H1 (cell line): ENCODE results near the gene IFNA2. TPM values are rescaled to one million over a fixed set of nuclear protein-coding genes. Genes with fewer than 3 reads are reported as not detected.

Source experiments
- CTCF ChIA-PET: fragments of 300-600 bp; sonication (Branson Sonifier 250); formaldehyde crosslinking; loops from one replicate; lab custom pipeline; 2021; ENCODE audit not compliant: partially characterized antibody; lab: Charles Lee
- POLR2A ChIA-PET: fragments of 300-600 bp; sonication (Branson Sonifier 250); formaldehyde crosslinking; loops from one replicate; lab custom pipeline; 2021; ENCODE audit warnings: inconsistent platforms; ENCODE audit not compliant: partially characterized antibody; lab: Charles Lee
- DNase-seq, 2 experiments: peaks; one replicate each; pipeline versions ENCODE4 v3.0.0 to v3.0.0-alpha.2; 2010 to 2022; ENCODE audit warnings: low spot score in 2 of 2, low read depth in 1 of 2, mixed read lengths in 1 of 2
- FAIRE-seq: peaks from 2 replicates; lab custom pipeline; 2011; peaks lifted over from hg19 to GRCh38; lab: Jason Lieb, UNC
- H2AFZ ChIP-seq: 2 replicates; pipeline ENCODE4 v1.8.1; 2012; ENCODE audit warnings: low read length, inconsistent platforms
- H2AK5ac ChIP-seq: 2 replicates; pipeline ENCODE4 v1.6.1; 2013; ENCODE audit warnings: low read depth, low read length
- H2BK120ac ChIP-seq: replicated peaks from 2 replicates; pipeline ENCODE3; 2013; ENCODE audit warnings: low read depth, low read length, inconsistent platforms
- H2BK12ac ChIP-seq: 2 replicates; pipeline ENCODE4 v1.6.1; 2013; ENCODE audit warnings: low read depth, low read length
- H2BK15ac ChIP-seq: 2 replicates; pipeline ENCODE4 v1.6.1; 2013; ENCODE audit warnings: low read length
- H2BK20ac ChIP-seq: 2 replicates; pipeline ENCODE4 v1.6.1; 2013; ENCODE audit warnings: low read length
- H2BK5ac ChIP-seq: 2 replicates; pipeline ENCODE4 v1.6.1; 2013; ENCODE audit warnings: low read depth, low read length
- H3K14ac ChIP-seq: 2 replicates; pipeline ENCODE4 v1.6.1; 2013; ENCODE audit warnings: inconsistent platforms; ENCODE audit not compliant: insufficient read length
- H3K18ac ChIP-seq: 2 replicates; pipeline ENCODE4 v1.6.1; 2013; ENCODE audit warnings: low read length; ENCODE audit errors: extremely low read depth
- H3K23ac ChIP-seq: 2 replicates; pipeline ENCODE4 v1.6.1; 2013; ENCODE audit warnings: inconsistent platforms; ENCODE audit not compliant: insufficient read length
- H3K23me2 ChIP-seq: 2 replicates; pipeline ENCODE4 v1.6.1; 2013; ENCODE audit warnings: low read depth, low read length
- H3K27ac ChIP-seq: 2 replicates; pipeline ENCODE4 v1.6.1; 2011; ENCODE audit warnings: low read depth, low read length, inconsistent platforms
- H3K27me3 ChIP-seq, 4 experiments: replicated peaks in 1 of 4; 1 replicate in 1 of 4; 2 replicates in 3 of 4; pipeline versions ENCODE4 v1.6.1 to v1.8.1; 2011 to 2013; ENCODE audit warnings: low read length in 3 of 4, mild to moderate bottlenecking in 3 of 4, inconsistent platforms in 2 of 4, mixed read lengths in 2 of 4, moderate library complexity in 1 of 4; ENCODE audit not compliant: control insufficient read depth in 3 of 4, insufficient read depth in 3 of 4; ENCODE audit errors: extremely low read depth in 1 of 4
- H3K36me3 ChIP-seq, 4 experiments: 2 replicates each; pipeline versions ENCODE4 v1.6.1 to v1.8.1; 2011 to 2013; ENCODE audit warnings: mild to moderate bottlenecking in 4 of 4, low read length in 3 of 4, moderate library complexity in 2 of 4, control low read depth in 1 of 4, inconsistent platforms in 1 of 4; ENCODE audit not compliant: insufficient read depth in 4 of 4, control insufficient read depth in 2 of 4
- H3K4ac ChIP-seq: replicated peaks from 2 replicates; pipeline ENCODE3; 2013; ENCODE audit warnings: low read length, low read depth, mixed read lengths, inconsistent platforms; ENCODE audit not compliant: insufficient read length
- H3K4me1 ChIP-seq, 4 experiments: replicated peaks in 1 of 4; 1 replicate in 1 of 4; 2 replicates in 3 of 4; pipeline versions ENCODE4 v1.6.1 to v1.8.1; 2011 to 2013; ENCODE audit warnings: low read length in 3 of 4, inconsistent platforms in 2 of 4, mixed read lengths in 1 of 4; ENCODE audit not compliant: insufficient read depth in 4 of 4, control insufficient read depth in 3 of 4
- H3K4me2 ChIP-seq, 2 experiments: 2 replicates each; pipeline versions ENCODE4 v1.6.1 to v1.8.1; 2011 to 2013; ENCODE audit warnings: low read depth in 2 of 2, low read length in 2 of 2, control low read depth in 1 of 2, inconsistent platforms in 1 of 2, mild to moderate bottlenecking in 1 of 2; ENCODE audit not compliant: insufficient read depth in 1 of 2
- H3K4me3 ChIP-seq, 4 experiments: fragments of 200-600, 300-600 bp in 1 of 4; sonication (generic), shearing (Covaris generic), sonication (Bioruptor Twin) in 1 of 4; 2 replicates each; pipeline versions ENCODE4 v1.5.1 to v1.8.1; 2011 to 2016; ENCODE audit warnings: low read length in 4 of 4, low read depth in 3 of 4, control low read depth in 2 of 4, inconsistent platforms in 2 of 4, mild to moderate bottlenecking in 2 of 4, mixed read lengths in 1 of 4, moderate library complexity in 1 of 4; ENCODE audit not compliant: insufficient read depth in 2 of 4; ENCODE audit errors: extremely low read depth in 1 of 4
- H3K56ac ChIP-seq: replicated peaks from 2 replicates; pipeline ENCODE3; 2013; ENCODE audit warnings: low read depth, mild to moderate bottlenecking, mixed read lengths, low read length, inconsistent platforms; ENCODE audit not compliant: insufficient read length
- H3K79me1 ChIP-seq: 2 replicates; pipeline ENCODE4 v1.6.1; 2013; ENCODE audit warnings: low read depth, low read length, control low read depth
- H3K79me2 ChIP-seq, 2 experiments: 2 replicates each; pipeline versions ENCODE4 v1.6.1 to v1.8.1; 2012 to 2013; ENCODE audit warnings: low read length in 2 of 2, mild to moderate bottlenecking in 2 of 2, inconsistent platforms in 1 of 2; ENCODE audit not compliant: insufficient read depth in 2 of 2, control insufficient read depth in 1 of 2
- H3K9ac ChIP-seq, 4 experiments: replicated peaks in 1 of 4; 1 replicate in 1 of 4; 2 replicates in 3 of 4; pipeline versions ENCODE4 v1.6.1 to v1.8.1; 2011 to 2013; ENCODE audit warnings: low read depth in 3 of 4, low read length in 3 of 4, control low read depth in 2 of 4, mild to moderate bottlenecking in 2 of 4, moderate library complexity in 2 of 4, inconsistent platforms in 1 of 4; ENCODE audit errors: extremely low read depth in 1 of 4
- H3K9me3 ChIP-seq, 2 experiments: 2 replicates each; pipeline versions ENCODE4 v1.6.1 to v1.8.1; 2012 to 2013; ENCODE audit warnings: mild to moderate bottlenecking in 2 of 2, moderate library complexity in 2 of 2, control low read depth in 1 of 2, inconsistent platforms in 1 of 2, low read depth in 1 of 2, low read length in 1 of 2, mixed read lengths in 1 of 2; ENCODE audit not compliant: insufficient read depth in 2 of 2
- H4K20me1 ChIP-seq, 2 experiments: replicated peaks in 1 of 2; 2 replicates each; pipeline versions ENCODE3 to v1.8.1; 2011 to 2013; ENCODE audit warnings: inconsistent platforms in 2 of 2, low read length in 2 of 2, mild to moderate bottlenecking in 1 of 2; ENCODE audit not compliant: insufficient read depth in 2 of 2, control insufficient read depth in 1 of 2
- H4K5ac ChIP-seq: 2 replicates; pipeline ENCODE4 v1.6.1; 2013; ENCODE audit warnings: low read length, low read depth, mixed read lengths, inconsistent platforms; ENCODE audit not compliant: insufficient read length
- H4K8ac ChIP-seq: 2 replicates; pipeline ENCODE4 v1.8.0; 2013; ENCODE audit warnings: mild to moderate bottlenecking, moderate library complexity, low read length, inconsistent platforms; ENCODE audit not compliant: insufficient read depth; ENCODE audit errors: extremely low read depth
- H4K91ac ChIP-seq: replicated peaks from 2 replicates; pipeline ENCODE3; 2013; ENCODE audit warnings: low read length, mixed read lengths, inconsistent platforms; ENCODE audit not compliant: insufficient read length
- CHD7 ChIP-seq: fragments of 300-600 bp; sonication (generic); IDR thresholded peaks from 2 replicates; pipeline ENCODE4 v1.7.1; 2012; ENCODE audit warnings: low read length, moderate library complexity, mild to moderate bottlenecking, inconsistent platforms; ENCODE audit not compliant: insufficient replicate concordance
- polyA plus RNA-seq, 7 experiments: library from polyadenylated mRNA; depleted of rRNA in 3 of 7; stranded (reverse) in 5 of 7; unstranded in 2 of 7; fragments of >200 nt in 5 of 7; fragments of 200-250 nt in 2 of 7; gene quantifications; 1 replicate in 5 of 7; 2 replicates in 1 of 7; 4 replicates in 1 of 7; pipeline versions ENCODE4 v1.2.1 to v1.2.3, GENCODE V29; 2011 to 2013; ENCODE audit warnings: missing spikeins in 2 of 7, mixed read lengths in 2 of 7
- total RNA-seq: library from RNA; stranded (reverse); fragmentation: NEBNext Ultra II Directional; extraction: Animal tissue kit (Norgen Biotek cat#: 25700); gene quantifications from 2 replicates; pipeline ENCODE4 v1.2.1, GENCODE V29; 2021

IFNA2 gene
- total and polyA plus RNA-seq, 2 of the 8 experiments (the other 6 are each of a cell fraction or from before 2014, with no cell fraction given): not detected

- Histone ChIP-seq H3K27me3 (no peaks in the 10 kb centered on the region), H3K79me1 (no peaks in the 10 kb centered on the region; the same call in none of the 2 replicates), H2BK120ac (no peak overlapping the region), H3K23me2 (peaks cover 4% of the 10 kb centered on the region), H3K56ac (no peak overlapping the region), H2AFZ (no peak overlapping the region), H2BK12ac (no peak overlapping the region), H2AK5ac (no peak overlapping the region), H4K91ac (no peak overlapping the region), H3K9ac (no peak overlapping the region), H3K23ac (no peak overlapping the region), H2BK20ac (no peak overlapping the region), H3K36me3 (peaks cover 0 to 11% (median 0%) of the 10 kb centered on the region in 4 experiments; a peak in 2 of 8 replicates), H3K18ac (no peak overlapping the region), H3K27ac (no peak overlapping the region), H2BK15ac (no peak overlapping the region), H3K4me1 (peaks cover 0 to 5% (median 0%) of the 10 kb centered on the region in 4 experiments; a peak in 2 of 7 replicates), H3K4ac (no peak overlapping the region), H3K14ac (no peak overlapping the region), H3K4me3 (no peak overlapping the region), H4K20me1 (peaks cover 3 to 10% of the 10 kb centered on the region in 2 experiments), H2BK5ac (no peak overlapping the region), H3K9me3 (no peaks in the 10 kb centered on the region), H3K4me2 (no peak overlapping the region), H4K5ac (no peak overlapping the region), H4K8ac (no peak overlapping the region), H3K79me2 (peaks cover 8 to 36% of the 10 kb centered on the region in 2 experiments)
- ChIA-PET CTCF (interaction anchor here (0.6 to 1.9 kb wide), 8 partner anchors 11 to 837 kb away, joined by 3 to 7 read pairs (median 4); no protein-coding TSS in a partner anchor), POLR2A (no interaction called here)
- FAIRE-seq (no peak), DNase-seq (no peak)
- no peak for TF ChIP-seq CHD7
Observed at GRCh38 chr9:21336457-21336856, 48.7 kb downstream of the IFNA2 start.
